ENCODE results near the gene CACNA2D2. TPM values are rescaled to one million over a fixed set of nuclear protein-coding genes. Genes with fewer than 3 reads are reported as not detected.
A peak's percentile ranks its signal among the peaks of the same experiment; 100 is the strongest.

The CACNA2D2 gene
- total and polyA plus RNA-seq, 2 of the 13 experiments (the other 11 are each of a cell fraction or from before 2014, with no cell fraction given) = not detected

DNA sequence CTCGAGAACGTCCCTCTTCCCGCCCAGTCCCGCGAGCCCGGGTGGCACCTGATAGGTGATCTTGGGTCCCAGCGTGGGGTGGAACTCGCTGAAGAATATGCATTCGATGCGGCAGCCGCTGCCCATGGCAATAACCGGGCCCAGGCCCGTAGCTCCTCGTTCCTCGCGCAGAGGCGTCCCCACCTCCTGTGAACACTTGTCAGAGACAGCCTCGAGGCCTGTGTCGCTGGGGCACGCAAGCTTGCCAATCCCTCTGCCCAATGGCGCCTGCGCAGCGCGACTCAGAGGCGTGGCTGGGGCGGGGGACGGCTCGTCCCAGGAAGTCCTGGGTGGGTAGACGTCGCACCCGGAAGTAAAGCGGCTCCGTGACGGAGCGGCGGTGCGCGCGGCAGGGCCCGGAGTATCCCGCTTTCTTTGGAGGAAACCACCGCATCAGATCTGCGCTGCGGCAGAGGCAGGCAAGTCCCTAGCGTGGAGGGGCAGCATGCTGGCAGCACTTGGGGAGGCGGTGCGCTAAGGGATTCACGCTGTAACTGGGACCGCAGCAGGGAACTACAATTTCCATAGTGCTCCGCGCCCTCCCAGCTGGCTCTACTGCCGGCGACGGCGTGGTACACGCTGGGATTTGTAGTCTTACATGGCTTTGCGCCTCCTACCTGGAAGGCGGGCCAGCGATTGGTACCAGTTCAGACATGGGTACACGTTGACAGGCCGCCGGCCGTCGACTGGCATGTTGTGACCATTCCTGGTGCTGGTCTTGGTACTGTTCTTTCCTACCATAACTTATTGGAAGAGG lies 152.7 kb downstream of the CACNA2D2 start, which contains the start of the genes CYB561D2 and NPRL2 (continued):
- TF ChIP-seq, protein P1, sequence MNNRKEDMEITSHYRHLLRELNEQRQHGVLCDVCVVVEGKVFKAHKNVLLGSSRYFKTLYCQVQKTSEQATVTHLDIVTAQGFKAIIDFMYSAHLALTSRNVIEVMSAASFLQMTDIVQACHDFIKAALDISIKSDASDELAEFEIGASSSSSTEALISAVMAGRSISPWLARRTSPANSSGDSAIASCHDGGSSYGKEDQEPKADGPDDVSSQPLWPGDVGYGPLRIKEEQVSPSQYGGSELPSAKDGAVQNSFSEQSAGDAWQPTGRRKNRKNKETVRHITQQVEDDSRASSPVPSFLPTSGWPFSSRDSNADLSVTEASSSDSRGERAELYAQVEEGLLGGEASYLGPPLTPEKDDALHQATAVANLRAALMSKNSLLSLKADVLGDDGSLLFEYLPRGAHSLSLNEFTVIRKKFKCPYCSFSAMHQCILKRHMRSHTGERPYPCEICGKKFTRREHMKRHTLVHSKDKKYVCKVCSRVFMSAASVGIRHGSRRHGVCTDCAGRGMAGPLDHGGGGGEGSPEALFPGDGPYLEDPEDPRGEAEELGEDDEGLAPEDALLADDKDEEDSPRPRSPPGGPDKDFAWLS (CRISPR knock-in tag; IDR thresholded peaks at IDR 0.05; ENCODE audit: borderline replicate concordance) = no peak
- TF ChIP-seq, protein P2, sequence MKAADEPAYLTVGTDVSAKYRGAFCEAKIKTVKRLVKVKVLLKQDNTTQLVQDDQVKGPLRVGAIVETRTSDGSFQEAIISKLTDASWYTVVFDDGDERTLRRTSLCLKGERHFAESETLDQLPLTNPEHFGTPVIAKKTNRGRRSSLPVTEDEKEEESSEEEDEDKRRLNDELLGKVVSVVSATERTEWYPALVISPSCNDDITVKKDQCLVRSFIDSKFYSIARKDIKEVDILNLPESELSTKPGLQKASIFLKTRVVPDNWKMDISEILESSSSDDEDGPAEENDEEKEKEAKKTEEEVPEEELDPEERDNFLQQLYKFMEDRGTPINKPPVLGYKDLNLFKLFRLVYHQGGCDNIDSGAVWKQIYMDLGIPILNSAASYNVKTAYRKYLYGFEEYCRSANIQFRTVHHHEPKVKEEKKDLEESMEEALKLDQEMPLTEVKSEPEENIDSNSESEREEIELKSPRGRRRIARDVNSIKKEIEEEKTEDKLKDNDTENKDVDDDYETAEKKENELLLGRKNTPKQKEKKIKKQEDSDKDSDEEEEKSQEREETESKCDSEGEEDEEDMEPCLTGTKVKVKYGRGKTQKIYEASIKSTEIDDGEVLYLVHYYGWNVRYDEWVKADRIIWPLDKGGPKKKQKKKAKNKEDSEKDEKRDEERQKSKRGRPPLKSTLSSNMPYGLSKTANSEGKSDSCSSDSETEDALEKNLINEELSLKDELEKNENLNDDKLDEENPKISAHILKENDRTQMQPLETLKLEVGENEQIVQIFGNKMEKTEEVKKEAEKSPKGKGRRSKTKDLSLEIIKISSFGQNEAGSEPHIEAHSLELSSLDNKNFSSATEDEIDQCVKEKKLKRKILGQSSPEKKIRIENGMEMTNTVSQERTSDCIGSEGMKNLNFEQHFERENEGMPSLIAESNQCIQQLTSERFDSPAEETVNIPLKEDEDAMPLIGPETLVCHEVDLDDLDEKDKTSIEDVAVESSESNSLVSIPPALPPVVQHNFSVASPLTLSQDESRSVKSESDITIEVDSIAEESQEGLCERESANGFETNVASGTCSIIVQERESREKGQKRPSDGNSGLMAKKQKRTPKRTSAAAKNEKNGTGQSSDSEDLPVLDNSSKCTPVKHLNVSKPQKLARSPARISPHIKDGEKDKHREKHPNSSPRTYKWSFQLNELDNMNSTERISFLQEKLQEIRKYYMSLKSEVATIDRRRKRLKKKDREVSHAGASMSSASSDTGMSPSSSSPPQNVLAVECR (CRISPR knock-in tag; IDR thresholded peaks at IDR 0.05; ENCODE audit: borderline replicate concordance) = peak; percentile 99
- TF ChIP-seq, protein P3, sequence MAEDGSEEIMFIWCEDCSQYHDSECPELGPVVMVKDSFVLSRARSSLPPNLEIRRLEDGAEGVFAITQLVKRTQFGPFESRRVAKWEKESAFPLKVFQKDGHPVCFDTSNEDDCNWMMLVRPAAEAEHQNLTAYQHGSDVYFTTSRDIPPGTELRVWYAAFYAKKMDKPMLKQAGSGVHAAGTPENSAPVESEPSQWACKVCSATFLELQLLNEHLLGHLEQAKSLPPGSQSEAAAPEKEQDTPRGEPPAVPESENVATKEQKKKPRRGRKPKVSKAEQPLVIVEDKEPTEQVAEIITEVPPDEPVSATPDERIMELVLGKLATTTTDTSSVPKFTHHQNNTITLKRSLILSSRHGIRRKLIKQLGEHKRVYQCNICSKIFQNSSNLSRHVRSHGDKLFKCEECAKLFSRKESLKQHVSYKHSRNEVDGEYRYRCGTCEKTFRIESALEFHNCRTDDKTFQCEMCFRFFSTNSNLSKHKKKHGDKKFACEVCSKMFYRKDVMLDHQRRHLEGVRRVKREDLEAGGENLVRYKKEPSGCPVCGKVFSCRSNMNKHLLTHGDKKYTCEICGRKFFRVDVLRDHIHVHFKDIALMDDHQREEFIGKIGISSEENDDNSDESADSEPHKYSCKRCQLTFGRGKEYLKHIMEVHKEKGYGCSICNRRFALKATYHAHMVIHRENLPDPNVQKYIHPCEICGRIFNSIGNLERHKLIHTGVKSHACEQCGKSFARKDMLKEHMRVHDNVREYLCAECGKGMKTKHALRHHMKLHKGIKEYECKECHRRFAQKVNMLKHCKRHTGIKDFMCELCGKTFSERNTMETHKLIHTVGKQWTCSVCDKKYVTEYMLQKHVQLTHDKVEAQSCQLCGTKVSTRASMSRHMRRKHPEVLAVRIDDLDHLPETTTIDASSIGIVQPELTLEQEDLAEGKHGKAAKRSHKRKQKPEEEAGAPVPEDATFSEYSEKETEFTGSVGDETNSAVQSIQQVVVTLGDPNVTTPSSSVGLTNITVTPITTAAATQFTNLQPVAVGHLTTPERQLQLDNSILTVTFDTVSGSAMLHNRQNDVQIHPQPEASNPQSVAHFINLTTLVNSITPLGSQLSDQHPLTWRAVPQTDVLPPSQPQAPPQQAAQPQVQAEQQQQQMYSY (CRISPR knock-in tag; IDR thresholded peaks at IDR 0.05) = peak; percentile 52; the same call in 1 of the 2 replicates
- TF ChIP-seq CBFB (CRISPR knock-in tag; IDR thresholded peaks at IDR 0.05) (peak; percentile 76; the same call in 1 of the 2 replicates), SAP130 (CRISPR knock-in tag; IDR thresholded peaks at IDR 0.05; ENCODE audit: low read depth) (peak; percentile 96), XRCC5 (optimal IDR thresholded peaks at IDR 0.05; ENCODE audit: low read length) (peak; percentile 85), MTA3 (CRISPR knock-in tag; IDR thresholded peaks at IDR 0.05) (no peak), MIXL1 (CRISPR knock-in tag; IDR thresholded peaks at IDR 0.05) (peak; percentile 62; the same call in 1 of the 2 replicates), HOXA5 (CRISPR knock-in tag; IDR thresholded peaks at IDR 0.05) (peak; percentile 41; the same call in 1 of the 2 replicates), EHMT2 (IDR thresholded peaks at IDR 0.05; ENCODE audit: borderline replicate concordance, low read depth, low read length) (no peak), KDM5B (CRISPR knock-in tag; IDR thresholded peaks at IDR 0.05; ENCODE audit: borderline replicate concordance) (peak; percentile 100), ZC3H4 (CRISPR knock-in tag; IDR thresholded peaks at IDR 0.05; ENCODE audit: borderline replicate concordance) (peak; percentile 57; the same call in 1 of the 2 replicates), GABPB1 (CRISPR knock-in tag; IDR thresholded peaks at IDR 0.05) (peak; percentile 96), ZNF432 (CRISPR knock-in tag; IDR thresholded peaks at IDR 0.05; ENCODE audit: borderline replicate concordance) (no peak)
- TF ChIP-seq, protein P4, sequence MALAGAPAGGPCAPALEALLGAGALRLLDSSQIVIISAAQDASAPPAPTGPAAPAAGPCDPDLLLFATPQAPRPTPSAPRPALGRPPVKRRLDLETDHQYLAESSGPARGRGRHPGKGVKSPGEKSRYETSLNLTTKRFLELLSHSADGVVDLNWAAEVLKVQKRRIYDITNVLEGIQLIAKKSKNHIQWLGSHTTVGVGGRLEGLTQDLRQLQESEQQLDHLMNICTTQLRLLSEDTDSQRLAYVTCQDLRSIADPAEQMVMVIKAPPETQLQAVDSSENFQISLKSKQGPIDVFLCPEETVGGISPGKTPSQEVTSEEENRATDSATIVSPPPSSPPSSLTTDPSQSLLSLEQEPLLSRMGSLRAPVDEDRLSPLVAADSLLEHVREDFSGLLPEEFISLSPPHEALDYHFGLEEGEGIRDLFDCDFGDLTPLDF (CRISPR knock-in tag; IDR thresholded peaks at IDR 0.05) = peak; percentile 66
- TF ChIP-seq, protein P5, sequence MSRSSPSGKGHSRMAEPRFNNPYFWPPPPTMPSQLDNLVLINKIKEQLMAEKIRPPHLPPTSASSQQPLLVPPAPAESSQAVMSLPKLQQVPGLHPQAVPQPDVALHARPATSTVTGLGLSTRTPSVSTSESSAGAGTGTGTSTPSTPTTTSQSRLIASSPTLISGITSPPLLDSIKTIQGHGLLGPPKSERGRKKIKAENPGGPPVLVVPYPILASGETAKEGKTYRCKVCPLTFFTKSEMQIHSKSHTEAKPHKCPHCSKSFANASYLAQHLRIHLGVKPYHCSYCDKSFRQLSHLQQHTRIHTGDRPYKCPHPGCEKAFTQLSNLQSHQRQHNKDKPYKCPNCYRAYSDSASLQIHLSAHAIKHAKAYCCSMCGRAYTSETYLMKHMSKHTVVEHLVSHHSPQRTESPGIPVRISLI (CRISPR knock-in tag; IDR thresholded peaks at IDR 0.05; ENCODE audit: borderline replicate concordance) = no peak

All from HepG2 (cell line).